NCI-H146 treated with DMSO at 0.1 percent for 48 hours (cell line): ENCODE measurements around the gene SH3RF3.

Experiments used
- DNase-seq: peaks from one replicate; lab custom pipeline; 2025; ENCODE audit not compliant: unreplicated experiment; lab: John Stamatoyannopoulos, UW

The SH3RF3 gene

DNA sequence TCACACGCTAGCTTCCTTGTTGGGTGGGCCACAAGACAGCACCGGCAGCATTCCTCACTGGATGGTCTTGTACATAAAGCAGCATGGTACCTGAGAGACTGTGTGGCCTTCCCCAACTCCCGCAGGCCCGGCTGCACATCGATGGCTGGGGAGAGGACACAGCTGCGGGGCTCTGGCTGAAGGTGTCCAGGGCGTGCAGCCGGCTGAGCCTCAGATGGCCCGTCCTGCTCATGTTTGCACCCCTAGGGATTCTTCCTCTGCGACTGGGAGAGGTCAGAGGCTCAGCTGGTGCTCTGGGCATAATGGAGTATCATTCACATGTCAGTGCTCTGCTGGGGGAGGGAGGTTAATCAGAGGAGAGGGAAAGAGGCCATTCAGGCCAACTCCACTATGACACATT is 276.9 kb downstream of the SH3RF3 start:
- DNase-seq, result no peak

DNA sequence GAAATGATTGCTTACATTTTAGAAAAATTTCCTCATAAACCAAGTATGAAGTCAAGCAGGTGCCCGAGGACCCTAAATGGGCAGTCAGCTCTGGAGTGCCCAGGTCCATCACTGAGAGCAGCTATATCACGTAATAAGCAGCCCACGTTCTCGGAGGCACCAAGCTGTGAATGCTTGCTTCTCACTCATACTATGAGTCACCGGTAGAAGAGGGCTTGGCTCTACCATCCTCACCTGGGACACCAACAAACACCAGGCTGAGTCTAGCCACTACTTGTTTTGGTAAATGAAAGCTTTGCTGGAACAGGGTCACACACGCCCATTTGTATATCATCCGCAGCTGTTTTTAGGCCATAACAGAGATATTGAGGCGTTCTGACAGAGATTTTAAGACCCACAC is 277.3 kb downstream of the SH3RF3 start:
- no peak for DNase-seq

DNA sequence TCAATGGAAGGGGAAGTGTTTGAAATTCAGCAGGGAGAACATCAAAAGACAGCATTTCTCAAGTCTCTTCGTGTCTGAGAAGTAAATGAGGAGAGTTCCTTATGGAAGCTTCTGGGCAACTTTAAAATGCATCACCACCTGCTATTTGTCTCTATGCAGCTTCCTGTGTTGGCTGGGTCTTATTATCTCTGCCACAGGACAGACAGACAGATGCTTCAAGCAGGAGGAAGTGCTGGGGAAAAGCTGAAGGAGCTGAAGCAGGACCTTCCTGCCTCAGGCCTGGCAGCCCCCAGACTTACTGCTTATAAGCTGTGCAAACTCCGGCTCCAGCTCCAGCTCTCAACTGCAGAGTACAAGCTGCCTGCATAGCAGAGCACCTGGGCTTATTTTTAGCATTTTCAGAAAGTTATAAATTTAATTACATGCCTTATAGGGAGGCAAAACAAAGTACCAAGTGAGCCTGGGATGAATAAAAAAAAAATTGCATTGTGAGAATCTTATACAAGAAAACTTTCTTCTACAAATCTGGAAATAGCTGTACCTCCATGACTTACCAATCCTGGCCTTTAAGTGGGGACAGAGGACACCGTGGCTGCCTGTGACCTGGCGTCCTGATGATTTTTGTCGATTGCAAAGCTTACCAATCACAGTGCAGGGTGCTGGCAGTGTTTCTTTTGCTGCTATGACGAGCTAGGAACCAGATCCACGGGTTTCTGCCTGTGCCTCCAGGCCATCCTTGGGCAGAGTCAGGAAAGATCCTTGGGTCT is 278.5 kb downstream of the SH3RF3 start:
- no peak for DNase-seq

- DNase-seq, result no peak
These were observed 279.0 kb downstream of the SH3RF3 start for GRCh38 chr2:109408043-109408335.

DNA sequence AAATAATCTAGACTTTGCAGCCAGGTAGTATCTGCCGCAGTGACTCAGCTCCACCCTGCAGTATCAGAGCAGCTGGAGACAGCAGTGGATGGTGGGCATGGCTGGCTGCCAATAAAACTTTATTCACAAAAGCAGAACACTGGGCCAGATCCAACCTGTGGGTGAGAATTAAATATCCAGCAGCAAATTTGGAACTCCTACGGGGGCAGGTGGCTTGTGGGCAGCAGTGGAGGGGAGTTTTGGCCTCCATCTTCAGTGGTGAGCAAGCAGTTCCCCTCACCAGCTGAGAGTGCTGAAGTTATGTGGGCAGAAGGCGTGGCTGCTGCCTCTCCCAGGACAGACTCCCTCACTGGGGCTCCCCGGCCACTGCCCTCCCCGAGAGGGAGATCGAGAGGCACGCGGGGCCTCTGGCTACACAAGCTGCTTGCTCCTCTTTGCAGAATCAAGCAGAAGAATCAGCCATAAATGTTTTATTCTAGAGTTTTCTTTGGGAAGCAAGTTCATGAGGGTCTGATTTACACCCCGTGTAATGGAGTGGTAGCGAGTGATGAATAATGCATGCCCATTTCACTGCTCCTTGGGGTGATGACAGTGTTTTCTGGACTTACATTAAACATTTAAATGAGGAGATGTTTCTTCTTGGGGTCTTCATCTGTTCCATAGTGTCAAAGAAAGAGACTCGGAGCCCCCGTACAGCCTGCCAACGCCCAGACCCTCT is 280.5 kb downstream of the SH3RF3 start:
- no peak for DNase-seq

- DNase-seq, result no peak
These were observed 281.2 kb downstream of the SH3RF3 start for GRCh38 chr2:109410039-109410815.

DNA sequence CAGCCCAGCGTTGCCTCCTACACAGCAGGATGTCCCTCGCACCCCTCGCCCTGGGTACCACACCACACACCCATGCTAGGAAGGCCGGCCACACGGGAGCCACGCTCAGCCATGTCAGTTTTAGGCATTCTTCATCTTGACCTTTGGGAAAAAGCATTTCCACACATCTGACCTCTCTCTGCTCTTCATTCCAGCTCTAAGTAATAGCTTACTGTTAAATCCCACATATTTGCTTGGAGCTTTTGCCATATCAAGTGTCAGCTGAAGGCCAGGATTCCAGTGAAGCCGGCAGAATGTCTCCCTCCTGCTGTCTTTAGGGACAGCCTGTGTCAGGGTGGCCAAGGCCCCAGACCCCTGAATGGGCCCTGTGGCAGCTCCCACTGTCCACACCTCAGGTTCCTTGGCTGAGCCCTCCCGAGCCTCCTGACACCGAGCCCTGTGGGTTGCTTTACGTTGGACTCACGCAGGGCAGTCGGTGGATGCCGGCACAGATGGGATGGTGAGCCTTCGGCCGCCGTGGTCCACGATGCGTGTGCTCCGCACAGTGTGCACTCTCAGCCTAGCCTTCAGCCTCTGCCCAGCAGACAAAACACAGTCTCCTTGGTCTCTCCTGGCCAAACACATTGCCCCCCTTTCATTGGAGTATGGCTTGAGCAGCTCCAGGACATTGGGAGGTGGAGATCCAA is 282.8 kb downstream of the SH3RF3 start:
- no peak for DNase-seq

GRCh38 chr2:109415581-109416013 is 286.6 kb downstream of the SH3RF3 start:
- no peak for DNase-seq

GRCh38 chr2:109417701-109418335 is 288.8 kb downstream of the SH3RF3 start:
- DNase-seq, result no peak

GRCh38 chr2:109418716-109419115 is 289.7 kb downstream of the SH3RF3 start:
- DNase-seq, result no peak

- DNase-seq, result no peak
These were observed 290.3 kb downstream of the SH3RF3 start for GRCh38 chr2:109419171-109419756.

DNA sequence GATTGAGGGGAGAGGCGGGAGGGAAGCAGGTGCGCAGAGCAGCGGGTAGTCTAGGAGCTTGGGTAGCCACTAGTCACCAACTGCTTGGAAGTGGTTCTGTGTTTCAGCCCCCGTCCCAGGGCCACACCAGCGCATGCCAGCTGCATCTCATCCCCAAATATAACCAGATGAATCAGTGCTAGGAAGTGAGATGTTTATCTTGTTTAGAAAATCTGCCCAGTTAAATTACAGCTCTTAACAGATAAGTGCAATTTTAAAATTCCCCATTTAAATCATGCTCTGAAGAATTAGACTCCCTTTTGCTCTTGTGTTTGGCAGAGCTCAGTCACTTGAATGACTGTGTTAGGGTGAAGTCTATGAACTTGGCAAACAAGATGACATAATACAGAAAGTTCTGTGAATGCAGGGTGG is 291.0 kb downstream of the SH3RF3 start:
- DNase-seq, result no peak

GRCh38 chr2:109421101-109421500 is 292.1 kb downstream of the SH3RF3 start:
- DNase-seq, result no peak

DNA sequence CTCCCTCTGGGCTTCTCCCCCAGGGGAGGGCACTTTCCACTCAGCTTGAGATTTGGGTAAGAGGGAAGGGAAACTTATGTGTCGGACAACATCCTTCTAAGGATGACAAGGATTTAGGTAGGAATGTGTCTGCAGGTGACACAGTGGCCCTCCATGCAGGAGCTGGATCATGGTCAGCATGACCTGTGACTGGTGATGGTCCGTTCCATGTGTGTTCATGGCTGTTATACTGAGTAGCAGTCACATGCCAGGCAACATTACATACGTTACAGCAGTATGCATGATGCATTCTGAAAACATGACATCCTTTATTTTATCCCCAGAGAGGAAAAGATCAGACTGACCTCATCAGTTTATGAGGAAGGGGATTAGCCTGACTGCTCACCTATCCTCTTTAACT is 292.6 kb downstream of the SH3RF3 start:
- no peak for DNase-seq

GRCh38 chr2:109422071-109422757 is 293.2 kb downstream of the SH3RF3 start:
- DNase-seq, result no peak

DNA sequence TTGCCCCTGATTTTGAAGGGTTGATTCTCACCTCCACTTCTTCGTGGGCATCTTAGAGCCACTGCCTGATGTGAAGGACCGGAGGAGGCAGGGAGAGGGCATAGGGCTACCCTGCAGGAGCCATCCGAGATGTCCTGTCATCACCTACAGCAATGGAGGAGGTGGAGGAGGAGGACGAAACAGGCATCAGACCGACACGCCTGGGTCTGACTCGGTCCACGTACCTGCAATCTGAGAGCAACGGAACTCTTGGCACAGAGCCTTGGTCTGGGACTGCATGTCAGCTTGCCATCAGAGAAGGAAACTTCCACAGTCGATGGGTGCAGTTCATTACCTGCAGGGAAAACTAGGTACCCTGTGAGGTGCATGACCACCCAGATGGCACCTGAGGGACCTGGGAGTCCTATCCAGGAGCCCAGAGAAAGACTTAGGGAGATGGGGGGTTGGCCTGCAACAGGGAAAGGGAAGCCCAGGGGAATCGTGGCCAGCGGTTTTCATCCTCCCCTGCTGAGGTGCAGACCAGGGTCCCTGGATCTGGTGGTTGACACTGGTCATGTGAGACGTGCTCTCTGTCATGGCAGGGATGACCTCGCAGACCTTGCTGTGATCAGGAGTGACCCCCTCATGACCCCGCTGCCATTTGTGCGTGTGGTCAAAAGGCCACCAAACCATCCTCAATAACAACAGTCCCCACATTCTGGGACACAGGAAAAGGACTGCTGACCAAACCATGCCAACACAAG is 293.9 kb downstream of the SH3RF3 start:
- no peak for DNase-seq

GRCh38 chr2:109423556-109424359 is 294.8 kb downstream of the SH3RF3 start:
- DNase-seq, result no peak

GRCh38 chr2:109425411-109425810 is 296.4 kb downstream of the SH3RF3 start:
- DNase-seq, result no peak
